ENCODE data around the gene CACNA2D3. TPM values are rescaled to one million over a fixed set of nuclear protein-coding genes. Genes with fewer than 3 reads are reported as not detected.

The CACNA2D3 gene
- total RNA-seq, 2 donors from 2014 or later: 0.97 TPM; not detected in 1

DNA sequence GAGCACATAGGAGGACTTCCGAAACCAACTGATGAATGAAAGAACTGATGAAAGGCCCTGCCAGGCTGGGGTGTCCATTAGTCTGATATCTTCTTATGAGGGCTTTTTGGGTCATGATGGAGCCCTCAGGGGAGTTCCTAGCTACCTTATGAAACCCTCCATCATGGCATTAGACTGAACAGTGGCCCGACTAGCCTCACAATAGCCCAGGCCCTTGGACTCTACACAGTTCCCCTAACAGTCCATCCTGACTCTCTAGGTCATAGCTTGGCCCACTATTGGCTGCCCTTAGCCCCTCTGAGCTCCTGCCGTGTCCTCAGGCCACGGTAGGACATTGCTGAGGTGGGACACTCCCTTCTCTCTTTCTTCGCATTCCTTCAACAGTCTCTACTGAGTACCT lies 365.9 kb downstream of the CACNA2D3 start:
- H3K36me3 ChIP-seq (ENCODE audit: control insufficient read depth, insufficient read depth, low read length): no peaks in the 10 kb centered on the region
- DNase-seq: no peak
- H3K4me1 ChIP-seq (ENCODE audit: control insufficient read depth, insufficient read depth, low read length): no peaks in the 10 kb centered on the region
- no peak overlapping the region for H3K4me3 ChIP-seq (ENCODE audit: low read length)
- H3K27me3 Mint-ChIP-seq (ENCODE audit: insufficient read depth): no peaks in the 10 kb centered on the region
- no peaks in the 10 kb centered on the region for H3K9me3 Mint-ChIP-seq
- no peaks in the 10 kb centered on the region for H3K27me3 ChIP-seq (ENCODE audit: control insufficient read depth, insufficient read depth, low read length, poor library complexity, severe bottlenecking)
- H3K36me3 Mint-ChIP-seq (ENCODE audit: low read depth): no peaks in the 10 kb centered on the region
- 86 to 94% methylated on average over 3 to 5 of the region's 5 CpGs for WGBS, 2 experiments (ENCODE audit: insufficient coverage in 1 of 2, insufficient read length in 1 of 2)
- no peak overlapping the region for H3K9ac ChIP-seq (ENCODE audit: extremely low read depth, low read length, poor library complexity, severe bottlenecking)
- H3K4me1 Mint-ChIP-seq: no peaks in the 10 kb centered on the region
- H3K27ac ChIP-seq (ENCODE audit: low read depth, low read length): no peak overlapping the region
- TF ChIP-seq, protein P1, sequence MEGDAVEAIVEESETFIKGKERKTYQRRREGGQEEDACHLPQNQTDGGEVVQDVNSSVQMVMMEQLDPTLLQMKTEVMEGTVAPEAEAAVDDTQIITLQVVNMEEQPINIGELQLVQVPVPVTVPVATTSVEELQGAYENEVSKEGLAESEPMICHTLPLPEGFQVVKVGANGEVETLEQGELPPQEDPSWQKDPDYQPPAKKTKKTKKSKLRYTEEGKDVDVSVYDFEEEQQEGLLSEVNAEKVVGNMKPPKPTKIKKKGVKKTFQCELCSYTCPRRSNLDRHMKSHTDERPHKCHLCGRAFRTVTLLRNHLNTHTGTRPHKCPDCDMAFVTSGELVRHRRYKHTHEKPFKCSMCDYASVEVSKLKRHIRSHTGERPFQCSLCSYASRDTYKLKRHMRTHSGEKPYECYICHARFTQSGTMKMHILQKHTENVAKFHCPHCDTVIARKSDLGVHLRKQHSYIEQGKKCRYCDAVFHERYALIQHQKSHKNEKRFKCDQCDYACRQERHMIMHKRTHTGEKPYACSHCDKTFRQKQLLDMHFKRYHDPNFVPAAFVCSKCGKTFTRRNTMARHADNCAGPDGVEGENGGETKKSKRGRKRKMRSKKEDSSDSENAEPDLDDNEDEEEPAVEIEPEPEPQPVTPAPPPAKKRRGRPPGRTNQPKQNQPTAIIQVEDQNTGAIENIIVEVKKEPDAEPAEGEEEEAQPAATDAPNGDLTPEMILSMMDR (conservative IDR thresholded peaks at IDR 0.05): no peak
- H3K4me3 Mint-ChIP-seq: no peak overlapping the region
- no peaks in the 10 kb centered on the region for H3K9me3 ChIP-seq (ENCODE audit: control insufficient read depth, low read length)
- H3K27ac Mint-ChIP-seq: no peak overlapping the region

DNA sequence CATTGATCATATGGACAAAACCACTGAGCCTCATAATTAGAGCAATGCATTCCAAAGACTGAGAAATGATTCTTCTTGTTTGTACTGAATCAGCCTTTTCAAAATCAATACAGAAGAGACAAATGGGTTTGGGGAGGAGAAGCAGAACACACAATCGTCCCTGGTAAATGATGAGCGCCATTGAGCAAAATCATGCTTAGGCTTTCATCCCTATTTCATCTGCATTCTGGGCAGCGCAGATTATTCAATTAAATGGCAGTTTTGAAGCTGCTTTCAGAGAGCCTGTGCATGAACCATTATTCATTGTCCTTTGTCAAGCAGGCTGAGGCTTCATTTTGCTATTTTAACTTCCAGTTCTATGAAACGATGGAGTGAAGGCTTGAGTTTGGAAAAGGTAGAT lies 371.9 kb downstream of the CACNA2D3 start:
- DNase-seq: no peak
- no peaks in the 10 kb centered on the region for H3K27me3 ChIP-seq (ENCODE audit: control insufficient read depth, insufficient read depth, low read length, poor library complexity, severe bottlenecking)
- TF ChIP-seq, protein P1 (conservative IDR thresholded peaks at IDR 0.05): no peak
- no peaks in the 10 kb centered on the region for H3K4me1 ChIP-seq (ENCODE audit: control insufficient read depth, insufficient read depth, low read length)
- no peaks in the 10 kb centered on the region for H3K36me3 ChIP-seq (ENCODE audit: control insufficient read depth, insufficient read depth, low read length)
- no peak overlapping the region for H3K27ac Mint-ChIP-seq
- no peak overlapping the region for H3K27ac ChIP-seq (ENCODE audit: low read depth, low read length)
- no peaks in the 10 kb centered on the region for H3K36me3 Mint-ChIP-seq (ENCODE audit: low read depth)
- H3K9me3 ChIP-seq (ENCODE audit: control insufficient read depth, low read length): peaks cover 9% of the 10 kb centered on the region
- H3K4me3 ChIP-seq (ENCODE audit: low read length): no peak overlapping the region
- no peaks in the 10 kb centered on the region for H3K4me1 Mint-ChIP-seq
- no peak overlapping the region for H3K9ac ChIP-seq (ENCODE audit: extremely low read depth, low read length, poor library complexity, severe bottlenecking)
- H3K4me3 Mint-ChIP-seq: no peak overlapping the region
- WGBS, 2 experiments (ENCODE audit: insufficient coverage in 1 of 2, insufficient read length in 1 of 2): 94% methylated on average over 2 to 4 of the region's 4 CpGs
- no peaks in the 10 kb centered on the region for H3K9me3 Mint-ChIP-seq
- no peaks in the 10 kb centered on the region for H3K27me3 Mint-ChIP-seq (ENCODE audit: insufficient read depth)

DNA sequence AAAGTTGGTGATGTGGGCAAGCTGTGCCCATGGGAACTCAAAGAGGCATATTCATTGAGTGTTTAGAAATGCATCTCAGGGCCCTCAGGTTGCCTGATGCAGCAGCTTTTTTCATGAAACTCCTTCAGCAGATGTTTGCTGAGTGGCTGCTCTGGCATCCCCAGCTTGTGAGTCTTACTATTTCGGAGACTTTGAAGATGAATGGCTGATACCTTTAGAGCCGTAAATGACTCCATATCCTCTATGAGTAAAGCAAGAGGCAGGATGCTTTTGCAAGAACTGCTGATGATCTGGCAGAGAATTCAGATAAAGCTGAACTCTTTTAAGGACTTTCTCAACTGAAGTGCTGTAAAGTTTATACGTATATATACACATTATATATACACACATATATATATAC lies 384.3 kb downstream of the CACNA2D3 start:
- DNase-seq: no peak
- WGBS, 2 experiments (ENCODE audit: insufficient coverage in 1 of 2, insufficient read length in 1 of 2): 76 to 92% methylated on average over 2 of the region's 3 CpGs
- no peak overlapping the region for H3K4me3 Mint-ChIP-seq
- Histone ChIP-seq H3K27me3 (ENCODE audit: control insufficient read depth, insufficient read depth, low read length, poor library complexity, severe bottlenecking) (no peaks in the 10 kb centered on the region), H3K9ac (ENCODE audit: extremely low read depth, low read length, poor library complexity, severe bottlenecking) (no peak overlapping the region), H3K36me3 (ENCODE audit: control insufficient read depth, insufficient read depth, low read length) (no peaks in the 10 kb centered on the region), H3K9me3 (ENCODE audit: control insufficient read depth, low read length) (no peaks in the 10 kb centered on the region), H3K27ac (ENCODE audit: low read depth, low read length) (no peak overlapping the region), H3K4me3 (ENCODE audit: low read length) (no peak overlapping the region), H3K4me1 (ENCODE audit: control insufficient read depth, insufficient read depth, low read length) (no peaks in the 10 kb centered on the region)
- H3K27ac Mint-ChIP-seq: no peak overlapping the region
- H3K36me3 Mint-ChIP-seq (ENCODE audit: low read depth): no peaks in the 10 kb centered on the region
- peaks cover 2% of the 10 kb centered on the region for H3K27me3 Mint-ChIP-seq (ENCODE audit: insufficient read depth)
- H3K4me1 Mint-ChIP-seq: no peaks in the 10 kb centered on the region
- TF ChIP-seq, protein P1 (conservative IDR thresholded peaks at IDR 0.05): no peak
- H3K9me3 Mint-ChIP-seq: no peaks in the 10 kb centered on the region

All from endodermal cell (in vitro differentiated cells).